Fibroblast of lung (primary cell): ENCODE data around the gene F13B. TPM values are rescaled to one million over a fixed set of nuclear protein-coding genes. Genes with fewer than 3 reads are reported as not detected.

Source experiments
- DNase-seq, 2 donors: peaks; one replicate each; pipeline versions ENCODE4 v3.0.0 to v3.0.0-alpha.2; 2010; ENCODE audit warnings: low read depth in 2 of 2
- H2AFZ ChIP-seq: 2 replicates; pipeline ENCODE4 v1.5.1; 2012; ENCODE audit warnings: low read length, control low read depth, inconsistent platforms
- H3K27ac ChIP-seq: 2 replicates; pipeline ENCODE4 v1.5.1; 2011; ENCODE audit warnings: low read length, control low read depth; ENCODE audit not compliant: insufficient read depth
- H3K27me3 ChIP-seq: 2 replicates; pipeline ENCODE4 v1.5.1; 2011; ENCODE audit warnings: mild to moderate bottlenecking, low read length; ENCODE audit not compliant: control insufficient read depth, insufficient read depth
- H3K36me3 ChIP-seq: 2 replicates; pipeline ENCODE4 v1.5.1; 2011; ENCODE audit warnings: low read length; ENCODE audit not compliant: control insufficient read depth, insufficient read depth
- H3K4me1 ChIP-seq: 2 replicates; pipeline ENCODE4 v1.5.1; 2011; ENCODE audit warnings: low read length; ENCODE audit not compliant: control insufficient read depth, insufficient read depth; ENCODE audit errors: extremely low read depth
- H3K4me2 ChIP-seq: 2 replicates; pipeline ENCODE4 v1.5.1; 2011; ENCODE audit warnings: low read length, control low read depth; ENCODE audit not compliant: insufficient read depth; ENCODE audit errors: extremely low read depth
- H3K4me3 ChIP-seq, 4 experiments: fragments of 200-600 bp in 1 of 4; sonication (generic) in 1 of 4; replicated peaks in 1 of 4; 2 replicates each; pipeline ENCODE4 v1.5.1; 2011 to 2016; ENCODE audit warnings: low read length in 4 of 4, low read depth in 3 of 4, mild to moderate bottlenecking in 3 of 4, control low read depth in 2 of 4, inconsistent platforms in 1 of 4, mixed read lengths in 1 of 4; ENCODE audit not compliant: insufficient read depth in 1 of 4; ENCODE audit errors: control extremely low read depth in 1 of 4
- H3K79me2 ChIP-seq: 2 replicates; pipeline ENCODE4 v1.5.1; 2012; ENCODE audit warnings: mild to moderate bottlenecking, low read length, inconsistent platforms; ENCODE audit not compliant: control insufficient read depth, insufficient read depth
- H3K9ac ChIP-seq: 2 replicates; pipeline ENCODE4 v1.5.1; 2011; ENCODE audit warnings: mild to moderate bottlenecking, low read length, control low read depth; ENCODE audit not compliant: insufficient read depth
- H3K9me3 ChIP-seq: 2 replicates; pipeline ENCODE4 v1.5.1; 2012; ENCODE audit warnings: low read depth, low read length; ENCODE audit not compliant: control insufficient read depth, insufficient read depth
- H4K20me1 ChIP-seq: 2 replicates; pipeline ENCODE4 v1.5.1; 2011; ENCODE audit warnings: low read length; ENCODE audit not compliant: control insufficient read depth, insufficient read depth; ENCODE audit errors: extremely low read depth
- EZH2 ChIP-seq: IDR thresholded peaks from 2 replicates; pipeline ENCODE4 v1.5.1; 2012; ENCODE audit warnings: low read length, control low read depth, mild to moderate bottlenecking; ENCODE audit errors: missing control alignments
- polyA plus RNA-seq, 2 donors: library from polyadenylated mRNA; depleted of rRNA in 1 of 2; stranded (reverse) in 1 of 2; unstranded in 1 of 2; fragments of >200 nt; gene quantifications; 2 replicates each; pipeline ENCODE4 v1.2.1, GENCODE V29; 2011 to 2012; ENCODE audit warnings: missing spikeins in 1 of 2
- total RNA-seq: library from RNA; depleted of rRNA; stranded (reverse); fragments of >200 nt; gene quantifications from 2 replicates; pipeline ENCODE4 v1.2.1, GENCODE V29; 2014
- TF ChIP-seq, protein P1 (sequence below), 2 donors: IDR thresholded peaks in 1 of 2; conservative IDR thresholded peaks in 1 of 2; 1 replicate in 1 of 2; 2 replicates in 1 of 2; pipeline ENCODE4 v1.5.1; 2011 to 2012; ENCODE audit warnings: low read length in 2 of 2, control low read depth in 1 of 2, inconsistent platforms in 1 of 2, low read depth in 1 of 2, mild to moderate bottlenecking in 1 of 2

The F13B gene
- total and polyA plus RNA-seq, 2 donors (not counting 1 experiment from before 2014, with no cell fraction given) = not detected

DNA sequence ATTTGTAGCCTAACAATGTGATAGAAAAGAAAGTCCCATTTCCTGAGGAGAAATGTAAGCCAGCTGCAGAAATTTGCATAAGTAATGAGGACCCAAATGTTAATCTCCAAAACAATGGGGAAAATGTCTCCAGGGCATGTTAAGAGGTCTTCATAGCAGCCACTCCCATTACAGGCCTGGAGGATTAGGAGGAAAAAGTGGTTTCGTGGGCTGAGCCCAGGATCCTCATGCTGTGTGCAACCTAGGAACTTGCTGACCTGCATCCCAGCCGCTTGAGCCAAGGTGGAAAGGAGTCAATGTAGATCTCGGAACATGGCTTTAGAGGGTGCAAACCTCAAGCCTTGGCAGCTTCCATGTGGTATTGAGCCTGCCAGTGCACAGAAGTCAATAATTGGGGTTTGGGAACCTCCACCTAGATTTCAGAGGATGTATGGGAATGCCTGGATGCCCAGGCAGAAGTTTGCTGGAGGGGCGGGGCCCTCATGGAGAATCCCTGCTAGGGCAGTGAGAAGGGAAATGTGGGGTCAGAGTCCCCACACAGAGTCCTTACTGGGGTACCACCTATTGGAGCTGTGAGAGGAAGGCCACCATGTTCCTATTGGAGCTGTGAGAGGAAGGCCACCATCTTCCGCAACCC, 14.2 kb upstream of the F13B start:
- Histone ChIP-seq H2AFZ (no peak overlapping the region), H3K4me2 (no peak overlapping the region), H3K9me3 (no peaks in the 10 kb centered on the region), H3K4me3 (no peak overlapping the region), H3K36me3 (no peaks in the 10 kb centered on the region), H3K27ac (no peak overlapping the region), H3K9ac (no peak overlapping the region), H3K79me2 (no peaks in the 10 kb centered on the region), H3K27me3 (no peaks in the 10 kb centered on the region), H3K4me1 (no peaks in the 10 kb centered on the region), H4K20me1 (no peaks in the 10 kb centered on the region)
- TF ChIP-seq, protein P1, sequence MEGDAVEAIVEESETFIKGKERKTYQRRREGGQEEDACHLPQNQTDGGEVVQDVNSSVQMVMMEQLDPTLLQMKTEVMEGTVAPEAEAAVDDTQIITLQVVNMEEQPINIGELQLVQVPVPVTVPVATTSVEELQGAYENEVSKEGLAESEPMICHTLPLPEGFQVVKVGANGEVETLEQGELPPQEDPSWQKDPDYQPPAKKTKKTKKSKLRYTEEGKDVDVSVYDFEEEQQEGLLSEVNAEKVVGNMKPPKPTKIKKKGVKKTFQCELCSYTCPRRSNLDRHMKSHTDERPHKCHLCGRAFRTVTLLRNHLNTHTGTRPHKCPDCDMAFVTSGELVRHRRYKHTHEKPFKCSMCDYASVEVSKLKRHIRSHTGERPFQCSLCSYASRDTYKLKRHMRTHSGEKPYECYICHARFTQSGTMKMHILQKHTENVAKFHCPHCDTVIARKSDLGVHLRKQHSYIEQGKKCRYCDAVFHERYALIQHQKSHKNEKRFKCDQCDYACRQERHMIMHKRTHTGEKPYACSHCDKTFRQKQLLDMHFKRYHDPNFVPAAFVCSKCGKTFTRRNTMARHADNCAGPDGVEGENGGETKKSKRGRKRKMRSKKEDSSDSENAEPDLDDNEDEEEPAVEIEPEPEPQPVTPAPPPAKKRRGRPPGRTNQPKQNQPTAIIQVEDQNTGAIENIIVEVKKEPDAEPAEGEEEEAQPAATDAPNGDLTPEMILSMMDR (conservative IDR thresholded peaks at IDR 0.05 in 1 of 2, IDR thresholded peaks at IDR 0.05 in 1 of 2; ENCODE audit: low read depth in 1 of 2, low read length in 2 of 2) = no peak
- TF ChIP-seq EZH2 = no peak
- no peak for DNase-seq

DNA sequence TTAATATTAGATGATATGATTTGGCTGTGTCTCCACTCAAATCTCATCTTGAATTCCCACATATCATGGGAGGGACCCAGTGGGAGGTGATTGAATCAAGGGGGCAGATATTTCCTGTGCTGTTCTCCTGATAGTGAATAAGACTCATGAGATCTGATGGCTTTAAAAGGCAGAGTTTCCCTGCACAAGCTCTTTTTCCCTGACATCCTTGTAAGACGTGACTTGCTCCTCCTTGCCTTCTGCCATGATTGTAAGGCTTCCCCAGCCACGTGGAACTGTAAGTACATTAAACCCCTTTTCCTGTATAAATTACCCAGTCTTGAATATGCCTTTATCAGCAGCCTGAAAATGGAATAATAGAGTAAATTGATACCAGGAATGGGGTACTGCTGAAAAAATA, 13.3 kb upstream of the F13B start:
- Histone ChIP-seq H3K4me1 (no peaks in the 10 kb centered on the region), H3K9ac (no peak overlapping the region), H3K36me3 (no peaks in the 10 kb centered on the region), H3K4me2 (no peak overlapping the region), H4K20me1 (no peaks in the 10 kb centered on the region), H3K27ac (no peak overlapping the region), H3K27me3 (no peaks in the 10 kb centered on the region), H3K4me3 (no peak overlapping the region), H3K79me2 (no peaks in the 10 kb centered on the region), H3K9me3 (no peaks in the 10 kb centered on the region), H2AFZ (no peak overlapping the region)
- no peak for DNase-seq
- TF ChIP-seq EZH2 = no peak
- TF ChIP-seq, protein P1 (conservative IDR thresholded peaks at IDR 0.05 in 1 of 2, IDR thresholded peaks at IDR 0.05 in 1 of 2; ENCODE audit: low read depth in 1 of 2, low read length in 2 of 2) = no peak

DNA sequence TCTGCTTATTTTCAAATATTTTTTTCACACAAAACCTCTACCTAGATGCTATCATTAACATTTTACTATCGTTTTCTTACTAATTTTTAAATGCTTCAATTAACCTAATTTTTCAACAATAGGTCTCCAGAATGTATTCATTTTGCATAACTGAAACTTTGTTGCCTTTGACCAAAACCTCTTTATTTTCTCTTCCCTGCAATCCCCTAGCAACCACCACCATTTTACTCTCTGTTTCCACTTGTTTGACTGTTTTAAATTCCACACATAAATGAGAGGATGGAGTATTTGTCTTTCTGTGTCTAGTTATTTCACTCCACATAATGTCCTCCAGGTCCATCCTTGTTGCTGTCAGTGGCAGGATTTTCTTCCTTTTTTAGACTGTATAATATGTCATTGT, 9.5 kb upstream of the F13B start:
- Histone ChIP-seq H3K4me1 (no peaks in the 10 kb centered on the region), H4K20me1 (no peaks in the 10 kb centered on the region), H3K79me2 (no peaks in the 10 kb centered on the region), H3K9me3 (no peaks in the 10 kb centered on the region), H3K27ac (no peak overlapping the region), H2AFZ (no peak overlapping the region), H3K9ac (no peak overlapping the region), H3K36me3 (no peaks in the 10 kb centered on the region), H3K27me3 (no peaks in the 10 kb centered on the region), H3K4me2 (no peak overlapping the region), H3K4me3 (no peak overlapping the region)
- TF ChIP-seq, protein P1 (conservative IDR thresholded peaks at IDR 0.05 in 1 of 2, IDR thresholded peaks at IDR 0.05 in 1 of 2; ENCODE audit: low read depth in 1 of 2, low read length in 2 of 2) = no peak
- TF ChIP-seq EZH2 = no peak
- no peak for DNase-seq
